Trophoblast cell (in vitro differentiated cells and primary cell): ENCODE data around the gene PPM1H.

Experiments used
- DNase-seq, 2 donors: peaks; one replicate each; pipeline ENCODE4 v3.0.0-alpha.2; 2016
- H2AFZ ChIP-seq: 2 replicates; pipeline ENCODE4 v1.6.1; 2013; ENCODE audit warnings: low read length, moderate library complexity, mild to moderate bottlenecking; ENCODE audit not compliant: insufficient read depth, poor library complexity
- H2AK5ac ChIP-seq: 2 replicates; pipeline ENCODE4 v1.6.1; 2013; ENCODE audit warnings: mild to moderate bottlenecking, low read length
- H2BK120ac ChIP-seq: 2 replicates; pipeline ENCODE4 v1.6.1; 2013; ENCODE audit warnings: low read length, mild to moderate bottlenecking, moderate library complexity; ENCODE audit not compliant: insufficient read depth, poor library complexity
- H2BK12ac ChIP-seq: 2 replicates; pipeline ENCODE4 v1.6.1; 2013; ENCODE audit warnings: mild to moderate bottlenecking, low read length, moderate library complexity
- H2BK5ac ChIP-seq: 2 replicates; pipeline ENCODE4 v1.6.1; 2013; ENCODE audit warnings: low read length, low read depth, moderate library complexity, mild to moderate bottlenecking; ENCODE audit not compliant: poor library complexity
- H3K14ac ChIP-seq: 2 replicates; pipeline ENCODE4 v1.6.1; 2013; ENCODE audit warnings: mild to moderate bottlenecking, low read length
- H3K18ac ChIP-seq: 2 replicates; pipeline ENCODE4 v1.6.1; 2013; ENCODE audit warnings: mild to moderate bottlenecking, low read length
- H3K23ac ChIP-seq: 2 replicates; pipeline ENCODE4 v1.6.1; 2013; ENCODE audit warnings: low read length
- H3K27ac ChIP-seq: 2 replicates; pipeline ENCODE4 v1.5.1; 2013; ENCODE audit warnings: low read depth, mild to moderate bottlenecking, inconsistent platforms, low read length, moderate library complexity
- H3K27me3 ChIP-seq: 2 replicates; pipeline ENCODE4 v1.6.1; 2013; ENCODE audit warnings: inconsistent platforms, mild to moderate bottlenecking, low read length, moderate library complexity; ENCODE audit not compliant: insufficient read depth
- H3K36me3 ChIP-seq, 2 experiments: 1 replicate in 1 of 2; 2 replicates in 1 of 2; pipeline ENCODE4 v1.6.1; 2013; ENCODE audit warnings: low read length in 2 of 2, mild to moderate bottlenecking in 2 of 2, moderate library complexity in 1 of 2; ENCODE audit not compliant: insufficient read depth in 2 of 2, control insufficient read depth in 1 of 2
- H3K4ac ChIP-seq: 2 replicates; pipeline ENCODE4 v1.6.1; 2013; ENCODE audit warnings: low read depth, mild to moderate bottlenecking, low read length, moderate library complexity
- H3K4me1 ChIP-seq, 2 experiments: 1 replicate in 1 of 2; 2 replicates in 1 of 2; pipeline ENCODE4 v1.6.1; 2013; ENCODE audit warnings: low read length in 2 of 2, mild to moderate bottlenecking in 2 of 2, moderate library complexity in 1 of 2; ENCODE audit not compliant: insufficient read depth in 2 of 2, control insufficient read depth in 1 of 2
- H3K4me2 ChIP-seq: 2 replicates; pipeline ENCODE4 v1.6.1; 2013; ENCODE audit warnings: inconsistent platforms, mild to moderate bottlenecking, low read length, moderate library complexity
- H3K4me3 ChIP-seq: 2 replicates; pipeline ENCODE4 v1.5.1; 2013; ENCODE audit warnings: mild to moderate bottlenecking, low read depth, low read length, inconsistent platforms
- H3K79me1 ChIP-seq: one replicate; pipeline ENCODE4 v1.6.1; 2013; ENCODE audit warnings: low read length
- H3K79me2 ChIP-seq: 2 replicates; pipeline ENCODE4 v1.6.1; 2013; ENCODE audit warnings: low read length, mild to moderate bottlenecking; ENCODE audit not compliant: control insufficient read depth, insufficient read depth, poor library complexity
- H3K9ac ChIP-seq: 2 replicates; pipeline ENCODE4 v1.6.1; 2013; ENCODE audit warnings: mild to moderate bottlenecking, low read length
- H3K9me3 ChIP-seq: 2 replicates; pipeline ENCODE4 v1.6.1; 2013; ENCODE audit warnings: low read depth, mild to moderate bottlenecking, control low read depth, inconsistent platforms, low read length; ENCODE audit not compliant: insufficient read depth
- H4K12ac ChIP-seq: 2 replicates; pipeline ENCODE4 v1.6.1; 2013; ENCODE audit warnings: low read depth, mild to moderate bottlenecking, low read length, moderate library complexity
- H4K8ac ChIP-seq: 2 replicates; pipeline ENCODE4 v1.6.1; 2013; ENCODE audit warnings: low read depth, mild to moderate bottlenecking, low read length, moderate library complexity
- H4K91ac ChIP-seq: one replicate; pipeline ENCODE4 v1.6.1; 2013; ENCODE audit warnings: low read depth, mild to moderate bottlenecking, low read length, moderate library complexity
- WGBS: extraction: QIAGEN DNeasy Blood & Tissue Kit; methylation state at CpG from one replicate; pipeline ENCODE4 v1.1.7; 2013; ENCODE audit warnings: missing lambda C conversion rate; ENCODE audit not compliant: insufficient read length, insufficient coverage; ENCODE audit errors: extremely low coverage; 5-methylcytosine and 5-hydroxymethylcytosine counted together

PPM1H gene

DNA sequence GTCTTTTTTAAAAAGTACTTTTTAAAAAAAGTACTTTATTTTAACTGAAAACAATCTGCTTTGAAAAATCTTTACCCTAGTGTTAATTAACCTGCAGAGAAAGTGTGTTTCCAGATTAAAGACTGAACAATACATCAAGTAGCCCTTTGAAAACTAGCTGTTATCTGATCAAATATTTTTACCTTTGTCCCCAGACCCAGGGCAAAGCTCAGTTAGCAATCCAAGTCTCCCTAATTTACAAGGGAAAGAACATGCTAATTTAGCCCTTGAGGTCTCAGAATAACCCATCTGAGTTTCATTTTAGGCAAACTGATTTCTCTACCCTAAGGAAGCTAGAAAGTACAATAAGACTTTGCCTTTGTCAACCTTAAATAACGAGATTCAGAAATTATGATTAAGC is 91.2 kb downstream of the PPM1H start:
- Histone ChIP-seq H3K18ac (no peak overlapping the region), H2AFZ (no peak overlapping the region), H4K8ac (no peak overlapping the region), H4K12ac (no peak overlapping the region), H2BK12ac (no peak overlapping the region), H3K9me3 (no peaks in the 10 kb centered on the region), H3K79me1 (no peaks in the 10 kb centered on the region), H4K91ac (no peak overlapping the region), H3K23ac (no peak overlapping the region), H3K36me3 (no peaks in the 10 kb centered on the region), H3K79me2 (no peaks in the 10 kb centered on the region), H3K27me3 (no peaks in the 10 kb centered on the region), H3K14ac (no peak overlapping the region), H3K4me1 (peaks cover 2 to 8% of the 10 kb centered on the region in 2 experiments), H3K4me2 (no peak overlapping the region), H3K4me3 (no peak overlapping the region), H2BK5ac (no peak overlapping the region), H2BK120ac (no peak overlapping the region), H3K27ac (no peak overlapping the region), H3K4ac (no peak overlapping the region), H2AK5ac (no peak overlapping the region), H3K9ac (no peak overlapping the region)
- no CpG with 5 or more reads among the region's 1 CpG for WGBS
- DNase-seq, result no peak

DNA sequence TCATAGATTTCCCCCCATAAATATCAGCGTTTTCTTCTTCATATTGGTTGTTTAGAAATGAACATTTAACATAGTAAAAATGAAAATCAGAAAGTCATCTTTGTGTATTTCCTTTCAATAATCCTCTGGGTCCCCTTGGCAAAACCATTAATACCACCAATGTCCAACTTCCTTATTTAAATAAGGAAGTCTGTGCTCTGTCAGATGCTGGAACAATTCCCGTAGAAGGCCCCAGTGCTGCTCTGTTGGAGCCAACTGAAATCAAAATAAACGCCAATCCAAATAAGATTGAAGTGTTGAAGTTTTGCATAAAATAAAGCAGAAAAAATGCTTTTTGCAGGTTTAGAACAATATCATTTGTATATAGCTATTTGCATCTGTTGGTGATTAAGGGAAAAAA is 93.1 kb downstream of the PPM1H start:
- Histone ChIP-seq H2BK12ac (no peak overlapping the region), H3K27ac (no peak overlapping the region), H2BK120ac (no peak overlapping the region), H3K79me2 (no peaks in the 10 kb centered on the region), H4K91ac (no peak overlapping the region), H2BK5ac (no peak overlapping the region), H3K4ac (no peak overlapping the region), H3K14ac (no peak overlapping the region), H3K23ac (no peak overlapping the region), H3K27me3 (no peaks in the 10 kb centered on the region), H2AK5ac (no peak overlapping the region), H3K4me1 (peaks cover 2 to 8% of the 10 kb centered on the region in 2 experiments), H3K36me3 (no peaks in the 10 kb centered on the region), H3K4me3 (no peak overlapping the region), H3K18ac (no peak overlapping the region), H4K8ac (no peak overlapping the region), H3K79me1 (no peaks in the 10 kb centered on the region), H4K12ac (no peak overlapping the region), H3K4me2 (no peak overlapping the region), H2AFZ (no peak overlapping the region), H3K9me3 (no peaks in the 10 kb centered on the region), H3K9ac (no peak overlapping the region)
- DNase-seq, result no peak
- WGBS, result no CpG with 5 or more reads among the region's 3 CpGs

GRCh38 chr12:62840806-62841205 is 94.1 kb downstream of the PPM1H start:
- peaks cover 2 to 8% of the 10 kb centered on the region in 2 experiments for H3K4me1 ChIP-seq
- no peak overlapping the region for H3K18ac ChIP-seq
- H3K23ac ChIP-seq, result no peak overlapping the region
- no peak overlapping the region for H2BK12ac ChIP-seq
- no peaks in the 10 kb centered on the region for H3K9me3 ChIP-seq
- no peak overlapping the region for H3K27ac ChIP-seq
- no peak overlapping the region for H3K14ac ChIP-seq
- H3K9ac ChIP-seq, result no peak overlapping the region
- H4K91ac ChIP-seq, result no peak overlapping the region
- no peak for DNase-seq
- H3K27me3 ChIP-seq, result no peaks in the 10 kb centered on the region
- no peaks in the 10 kb centered on the region for H3K79me2 ChIP-seq
- H2AK5ac ChIP-seq, result no peak overlapping the region
- no CpG with 5 or more reads among the region's 4 CpGs for WGBS
- H3K79me1 ChIP-seq, result no peaks in the 10 kb centered on the region
- no peak overlapping the region for H3K4me3 ChIP-seq
- no peak overlapping the region for H3K4me2 ChIP-seq
- no peak overlapping the region for H2BK120ac ChIP-seq
- no peaks in the 10 kb centered on the region for H3K36me3 ChIP-seq
- H2AFZ ChIP-seq, result no peak overlapping the region
- no peak overlapping the region for H2BK5ac ChIP-seq
- no peak overlapping the region for H4K12ac ChIP-seq
- H3K4ac ChIP-seq, result no peak overlapping the region
- H4K8ac ChIP-seq, result no peak overlapping the region

DNA sequence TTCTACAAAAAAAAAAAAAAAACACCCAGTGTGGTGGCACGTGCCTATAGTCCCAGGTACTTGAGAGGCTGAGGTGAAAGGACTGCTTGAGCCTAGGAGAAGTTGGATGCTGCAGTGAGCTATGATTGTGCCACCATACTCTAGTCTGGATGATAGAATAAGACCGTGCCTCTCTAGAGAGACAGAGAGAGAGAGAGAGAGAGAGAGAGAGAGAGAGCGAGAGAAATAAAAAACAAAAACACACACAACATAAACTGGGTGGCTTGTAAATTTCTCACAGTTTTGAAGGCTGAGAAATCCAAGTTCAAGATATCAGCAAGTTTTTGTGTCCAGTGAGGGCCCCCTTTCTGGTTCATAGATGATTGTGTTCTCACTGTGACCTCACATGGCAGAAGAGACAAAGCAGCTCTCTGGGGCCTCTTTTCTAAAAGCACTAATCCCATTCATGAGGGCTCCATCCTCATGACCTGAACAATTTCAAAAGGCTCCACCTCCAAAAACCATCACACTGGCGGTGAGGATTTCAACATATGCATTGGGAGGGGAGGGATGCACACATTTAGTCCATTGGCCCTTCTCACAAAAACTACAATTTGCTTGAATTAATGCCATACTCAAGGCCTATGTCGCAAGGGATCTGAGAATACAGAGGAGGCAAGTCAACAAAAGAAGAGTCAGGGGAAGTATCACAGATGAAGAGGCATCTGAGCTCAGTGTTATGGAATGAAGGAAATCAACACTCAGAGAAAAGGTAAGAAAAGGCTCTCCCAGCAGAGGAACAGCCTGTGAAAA is 94.9 kb downstream of the PPM1H start:
- no peak overlapping the region for H3K4me3 ChIP-seq
- no peak overlapping the region for H3K4me2 ChIP-seq
- no peak for DNase-seq
- H3K9me3 ChIP-seq, result no peaks in the 10 kb centered on the region
- H2BK120ac ChIP-seq, result no peak overlapping the region
- H3K36me3 ChIP-seq, result no peaks in the 10 kb centered on the region
- H3K14ac ChIP-seq, result no peak overlapping the region
- no peak overlapping the region for H3K9ac ChIP-seq
- no peak overlapping the region for H3K27ac ChIP-seq
- no peak overlapping the region for H2BK5ac ChIP-seq
- no peak overlapping the region for H4K8ac ChIP-seq
- peaks cover 2 to 7% of the 10 kb centered on the region in 2 experiments for H3K4me1 ChIP-seq
- H2BK12ac ChIP-seq, result no peak overlapping the region
- no peak overlapping the region for H3K23ac ChIP-seq
- H2AFZ ChIP-seq, result no peak overlapping the region
- no peaks in the 10 kb centered on the region for H3K79me1 ChIP-seq
- WGBS, result no CpG with 5 or more reads among the region's 5 CpGs
- H4K91ac ChIP-seq, result no peak overlapping the region
- no peaks in the 10 kb centered on the region for H3K79me2 ChIP-seq
- no peak overlapping the region for H3K18ac ChIP-seq
- H2AK5ac ChIP-seq, result no peak overlapping the region
- H3K27me3 ChIP-seq, result no peaks in the 10 kb centered on the region
- no peak overlapping the region for H3K4ac ChIP-seq
- no peak overlapping the region for H4K12ac ChIP-seq
